Testis (tissue), 2 donors: ENCODE results near the gene ATG16L1.

Experiments used
- CTCF ChIP-seq, 3 experiments: fragments of 450-650 bp in 2 of 3; fragments of 200-600 bp in 1 of 3; sonication (generic) in 1 of 3; IDR thresholded peaks; one replicate each; pipeline ENCODE4 v1.5.1; 2016 to 2019; ENCODE audit warnings: antibody characterized with exemption in 3 of 3, mild to moderate bottlenecking in 2 of 3, moderate library complexity in 1 of 3
- POLR2A ChIP-seq: fragments of 450-650 bp; IDR thresholded peaks from one replicate; pipeline ENCODE4 v1.6.1; 2017; ENCODE audit warnings: antibody characterized with exemption, mild to moderate bottlenecking, moderate library complexity

- no peak for TF ChIP-seq CTCF (IDR thresholded peaks at IDR 0.05)
- no peak for TF ChIP-seq POLR2A
These were observed 24.0 kb upstream of the ATG16L1 start for GRCh38 chr2:233227346-233227978.
